ENCODE results near the gene PRAME.
"Not testable (repeated sequence)": the region's sequence is repeated elsewhere in the genome, so short reads cannot be mapped to it uniquely, and the experiment has no call there.

Gene PRAME

DNA sequence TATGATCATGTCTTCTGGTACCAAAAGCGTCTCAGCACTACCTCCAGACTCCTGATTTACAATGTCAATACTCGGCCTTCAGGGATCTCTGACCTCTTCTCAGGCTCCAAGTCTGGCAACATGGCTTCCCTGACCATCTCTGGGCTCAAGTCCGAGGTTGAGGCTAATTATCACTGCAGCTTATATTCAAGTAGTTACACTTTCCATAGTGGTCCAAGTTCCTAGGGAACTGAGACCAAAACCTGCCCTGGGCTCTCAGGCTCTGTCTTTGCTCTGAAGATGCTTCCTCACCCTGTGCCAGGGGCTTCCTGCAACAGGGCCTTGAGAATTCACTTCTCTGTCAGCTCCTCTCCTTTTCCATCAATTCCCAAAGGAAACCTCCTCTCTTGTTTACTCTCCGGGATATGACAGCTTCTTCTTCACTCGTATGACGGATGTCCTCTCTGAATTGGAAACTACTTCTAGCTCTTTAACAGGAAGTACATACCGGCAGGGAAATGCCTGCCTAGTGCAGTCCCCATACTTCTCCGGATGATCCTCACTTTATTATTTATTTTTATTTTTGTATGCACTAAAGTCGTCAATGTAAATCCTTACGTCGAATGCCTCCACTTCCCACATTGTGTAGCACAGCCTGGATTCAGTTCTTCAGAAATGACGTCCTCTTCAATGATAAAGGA lies 29.6 kb upstream of the PRAME start:
- no peak overlapping the region for H3K27ac ChIP-seq
- H3K4me3 ChIP-seq: no peak overlapping the region
- TF ChIP-seq, protein P1, sequence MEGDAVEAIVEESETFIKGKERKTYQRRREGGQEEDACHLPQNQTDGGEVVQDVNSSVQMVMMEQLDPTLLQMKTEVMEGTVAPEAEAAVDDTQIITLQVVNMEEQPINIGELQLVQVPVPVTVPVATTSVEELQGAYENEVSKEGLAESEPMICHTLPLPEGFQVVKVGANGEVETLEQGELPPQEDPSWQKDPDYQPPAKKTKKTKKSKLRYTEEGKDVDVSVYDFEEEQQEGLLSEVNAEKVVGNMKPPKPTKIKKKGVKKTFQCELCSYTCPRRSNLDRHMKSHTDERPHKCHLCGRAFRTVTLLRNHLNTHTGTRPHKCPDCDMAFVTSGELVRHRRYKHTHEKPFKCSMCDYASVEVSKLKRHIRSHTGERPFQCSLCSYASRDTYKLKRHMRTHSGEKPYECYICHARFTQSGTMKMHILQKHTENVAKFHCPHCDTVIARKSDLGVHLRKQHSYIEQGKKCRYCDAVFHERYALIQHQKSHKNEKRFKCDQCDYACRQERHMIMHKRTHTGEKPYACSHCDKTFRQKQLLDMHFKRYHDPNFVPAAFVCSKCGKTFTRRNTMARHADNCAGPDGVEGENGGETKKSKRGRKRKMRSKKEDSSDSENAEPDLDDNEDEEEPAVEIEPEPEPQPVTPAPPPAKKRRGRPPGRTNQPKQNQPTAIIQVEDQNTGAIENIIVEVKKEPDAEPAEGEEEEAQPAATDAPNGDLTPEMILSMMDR (IDR thresholded peaks at IDR 0.05): no peak
- DNase-seq (ENCODE audit: low spot score): no peak

DNA sequence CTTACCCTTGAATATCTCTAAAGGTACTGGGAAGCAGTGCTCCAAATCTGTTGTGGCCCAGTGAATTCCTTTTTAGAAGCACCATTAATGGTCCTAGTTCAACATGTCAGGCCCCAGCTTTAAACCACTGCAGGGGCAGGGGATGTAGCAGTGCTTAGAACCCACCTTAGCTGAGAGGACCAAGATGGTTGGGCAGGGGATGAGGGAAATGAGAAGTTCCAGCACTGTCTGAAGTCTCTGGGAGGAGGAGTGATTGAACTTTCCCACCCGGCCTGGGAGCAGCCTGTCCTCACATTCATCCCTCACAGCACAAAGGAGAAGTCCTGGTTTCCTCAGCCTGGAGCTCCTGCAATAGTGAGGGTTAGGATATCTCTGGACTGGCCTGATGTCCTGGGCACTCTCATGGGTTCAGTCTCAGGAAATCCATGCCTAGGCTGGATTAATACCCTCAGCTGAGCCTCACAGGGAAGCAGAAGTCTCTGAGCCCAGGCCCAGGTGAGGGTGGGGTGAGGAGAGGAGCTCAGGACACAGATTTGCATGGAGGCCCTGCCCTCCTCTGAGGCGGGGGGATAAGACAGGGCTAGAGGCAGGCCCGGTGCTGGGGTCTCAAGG lies 28.6 kb upstream of the PRAME start:
- DNase-seq (ENCODE audit: low spot score): no peak
- Histone ChIP-seq H3K4me3 (no peak overlapping the region), H3K27ac (no peak overlapping the region)
- TF ChIP-seq, protein P1 (IDR thresholded peaks at IDR 0.05): no peak

DNA sequence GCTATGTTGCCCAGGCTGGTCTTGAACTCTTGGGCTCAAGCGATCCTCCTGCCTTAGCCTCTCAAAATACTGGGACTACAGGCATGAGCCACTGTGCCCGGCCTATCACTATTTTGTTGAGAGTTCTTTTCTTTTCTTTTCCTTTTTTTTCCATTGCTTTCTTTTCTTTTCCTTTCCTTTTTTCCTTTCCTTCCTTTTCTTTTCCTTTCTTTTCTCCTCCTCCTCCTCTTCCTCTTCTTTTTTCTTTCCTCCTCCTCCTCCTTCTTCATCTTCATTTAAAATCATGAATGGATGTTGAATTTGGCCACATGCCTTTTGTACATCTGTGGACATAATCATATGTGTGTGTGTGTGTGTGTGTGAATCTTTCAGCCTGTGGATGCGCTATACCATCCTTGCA lies 25.7 kb upstream of the PRAME start:
- no peak for DNase-seq (ENCODE audit: low spot score)
- TF ChIP-seq, protein P1 (IDR thresholded peaks at IDR 0.05): no peak
- Histone ChIP-seq H3K4me3 (no peak overlapping the region), H3K27ac (no peak overlapping the region)

DNA sequence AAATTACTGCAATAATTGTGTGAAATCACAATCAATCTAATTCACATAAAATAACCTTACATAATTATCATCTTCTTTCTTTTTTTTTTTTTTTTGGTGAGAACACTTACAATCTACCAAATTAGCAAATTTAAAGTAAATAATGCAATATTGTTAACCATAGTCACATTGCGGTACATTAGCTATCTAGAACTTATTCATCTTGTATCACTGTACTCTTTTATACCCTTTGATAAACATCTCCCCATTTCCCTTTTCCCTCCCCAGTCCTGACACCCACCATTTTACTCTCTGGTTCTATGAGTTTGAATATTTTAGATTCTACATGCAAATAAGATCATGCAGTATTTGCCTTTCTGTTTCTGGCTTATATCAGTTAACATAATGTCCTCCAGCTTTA lies 24.0 kb upstream of the PRAME start:
- no peak overlapping the region for H3K4me3 ChIP-seq
- no peak overlapping the region for H3K27ac ChIP-seq
- no peak for DNase-seq (ENCODE audit: low spot score)
- TF ChIP-seq, protein P1 (IDR thresholded peaks at IDR 0.05): no peak

DNA sequence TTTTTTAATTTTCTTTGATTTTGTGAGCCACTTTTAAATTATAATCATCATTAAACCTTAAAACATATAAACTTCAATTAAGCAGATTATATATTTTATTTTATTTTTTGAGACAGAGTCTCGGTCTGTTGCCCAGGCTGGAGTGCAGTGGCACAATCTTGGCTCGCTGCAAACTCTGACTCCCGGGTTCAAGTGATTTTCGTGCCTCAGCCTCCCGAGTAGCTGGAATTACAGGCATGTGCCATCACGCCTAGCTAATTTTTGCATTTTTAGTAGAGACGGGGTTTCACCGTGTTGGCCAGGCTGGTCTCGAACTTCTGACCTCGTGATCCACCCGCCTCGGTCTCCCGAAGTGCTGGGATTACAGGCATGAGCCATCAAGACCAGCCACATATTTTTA lies 22.5 kb upstream of the PRAME start:
- not testable (repeated sequence) for H3K27ac ChIP-seq; H3K4me3 ChIP-seq; DNase-seq (ENCODE audit: low spot score)

DNA sequence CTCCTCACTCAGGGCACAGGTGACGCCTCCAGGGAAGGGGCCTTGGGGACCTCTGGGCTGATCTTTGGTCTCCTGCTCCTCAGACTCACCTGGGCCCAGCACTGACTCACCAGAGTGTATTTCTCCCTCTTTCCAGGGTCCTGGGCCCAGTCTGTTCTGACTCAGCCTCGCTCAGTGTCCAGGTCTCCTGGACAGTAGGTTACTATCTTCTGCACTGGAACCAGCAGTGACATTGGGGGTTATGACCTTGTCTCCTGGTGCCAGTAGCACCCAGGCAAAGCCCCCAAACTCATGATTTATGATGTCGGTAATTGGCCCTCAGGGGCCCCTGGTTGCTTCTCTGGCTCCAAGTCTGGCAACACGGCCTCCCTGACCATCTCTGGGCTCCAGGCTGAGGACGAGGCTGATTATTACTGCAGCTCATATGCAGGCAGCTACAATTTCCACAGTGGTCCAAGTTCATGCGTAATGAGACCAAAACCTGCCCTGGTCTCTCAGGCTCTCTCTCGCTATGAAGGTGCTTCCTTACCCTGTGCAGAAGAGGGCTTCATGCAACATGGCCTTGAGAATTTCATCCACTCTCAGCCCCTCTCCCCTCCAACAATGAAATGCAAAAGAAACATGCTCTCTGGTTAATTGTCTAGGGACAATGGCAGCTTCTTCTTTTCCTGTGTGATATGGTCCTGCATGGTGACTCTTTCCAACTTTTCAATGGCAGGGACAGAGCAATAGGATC lies 21.0 kb upstream of the PRAME start:
- DNase-seq (ENCODE audit: low spot score): no peak
- Histone ChIP-seq H3K4me3 (no peak overlapping the region), H3K27ac (no peak overlapping the region)
- TF ChIP-seq, protein P1 (IDR thresholded peaks at IDR 0.05): no peak

DNA sequence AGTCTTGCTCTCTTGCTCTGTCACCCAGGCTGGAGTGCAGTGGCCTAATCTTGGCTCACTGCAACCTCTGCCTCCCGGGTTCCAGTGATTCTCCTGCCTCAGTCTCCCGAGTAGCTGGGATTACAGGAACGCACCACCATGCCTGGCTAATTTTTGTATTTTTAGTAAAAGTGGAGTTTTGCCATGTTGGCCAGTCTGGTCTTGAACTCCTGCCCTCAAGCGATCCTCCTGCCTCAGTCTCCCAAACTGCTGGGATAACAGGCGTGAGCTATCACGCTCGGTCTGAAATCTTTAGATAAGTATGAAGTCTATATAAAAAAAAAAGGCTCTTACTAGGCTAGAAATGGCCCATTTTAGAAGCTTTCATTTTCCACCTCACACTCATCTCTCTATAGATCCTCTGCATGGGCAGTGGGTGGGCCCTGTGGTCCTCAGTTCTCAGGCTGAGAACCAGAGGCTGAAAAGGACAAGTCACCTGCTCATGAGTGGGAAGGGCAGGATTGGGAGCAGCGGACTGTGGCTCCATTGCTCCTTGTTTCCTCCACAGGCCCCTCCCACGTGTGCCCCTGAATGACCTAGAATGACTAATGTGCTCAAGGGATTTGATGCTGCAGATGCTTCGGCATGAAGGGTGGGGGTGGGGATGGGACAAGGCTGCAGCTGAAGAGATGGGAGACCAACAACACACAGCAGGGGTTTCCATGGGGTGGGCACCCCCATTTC lies 19.8 kb upstream of the PRAME start:
- DNase-seq (ENCODE audit: low spot score): no peak
- Histone ChIP-seq H3K4me3 (no peak overlapping the region), H3K27ac (no peak overlapping the region)
- TF ChIP-seq, protein P1 (IDR thresholded peaks at IDR 0.05): no peak

Data from coronary artery (tissue), 2 donors.